HG03159 (cell line): ENCODE data around the gene SLC6A5.

Experiments used
- ATAC-seq: cut with Tn5 transposase; IDR thresholded peaks from one replicate; pipeline ENCODE4 v1.9.1; 2021; ENCODE audit warnings: mild to moderate bottlenecking, moderate library complexity; ENCODE audit not compliant: unreplicated experiment

SLC6A5 gene

GRCh38 chr11:20668131-20668809, 68.9 kb downstream of the SLC6A5 start:
- no peak for ATAC-seq

- ATAC-seq: no peak
These were observed 69.7 kb downstream of the SLC6A5 start, which contains the start of gene NELL1 for GRCh38 chr11:20668844-20669819. Gene NELL1, plus strand, starts transcription at chr11:20669586.

- no peak for ATAC-seq
These were observed 70.6 kb downstream of the SLC6A5 start for GRCh38 chr11:20669820-20670684.

GRCh38 chr11:20670932-20671403, 71.6 kb downstream of the SLC6A5 start:
- ATAC-seq: no peak

GRCh38 chr11:20671856-20672546, 72.6 kb downstream of the SLC6A5 start:
- ATAC-seq: no peak

GRCh38 chr11:20672575-20672974, 73.2 kb downstream of the SLC6A5 start:
- ATAC-seq: no peak

GRCh38 chr11:20676658-20677057, 77.2 kb downstream of the SLC6A5 start:
- no peak for ATAC-seq

GRCh38 chr11:20688761-20689160, 89.4 kb downstream of the SLC6A5 start:
- no peak for ATAC-seq

- no peak for ATAC-seq
These were observed 108.5 kb downstream of the SLC6A5 start for GRCh38 chr11:20707876-20708275.
